COLO829 (cell line): ENCODE data around the gene ZNF782.
"Not testable (repeated sequence)": the region's sequence is repeated elsewhere in the genome, so short reads cannot be mapped to it uniquely, and the experiment has no call there.

ENCODE experiments used
- DNase-seq: peaks from one replicate; pipeline ENCODE4 v3.0.0; 2012; ENCODE audit warnings: low spot score

The ZNF782 gene

DNA sequence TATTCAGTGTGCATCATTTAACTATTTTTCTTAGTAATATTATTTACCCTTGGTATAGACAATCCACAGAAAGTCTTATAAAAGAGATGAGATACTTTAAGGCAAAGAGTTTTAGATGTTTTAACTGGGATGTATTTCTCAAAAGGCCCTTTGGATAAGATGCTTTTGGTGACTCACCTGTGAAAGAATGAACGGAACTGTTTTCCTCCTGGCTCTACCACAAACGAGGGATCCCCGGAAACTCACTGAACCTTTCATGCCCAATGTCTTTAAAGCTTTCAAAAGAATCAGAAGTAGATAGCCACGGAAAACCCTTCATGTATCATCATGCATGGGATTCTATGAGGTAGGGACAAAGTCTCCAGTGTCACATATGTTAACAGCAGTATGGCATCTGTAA is 1.6 kb downstream of the ZNF782 start:
- no peak for DNase-seq

DNA sequence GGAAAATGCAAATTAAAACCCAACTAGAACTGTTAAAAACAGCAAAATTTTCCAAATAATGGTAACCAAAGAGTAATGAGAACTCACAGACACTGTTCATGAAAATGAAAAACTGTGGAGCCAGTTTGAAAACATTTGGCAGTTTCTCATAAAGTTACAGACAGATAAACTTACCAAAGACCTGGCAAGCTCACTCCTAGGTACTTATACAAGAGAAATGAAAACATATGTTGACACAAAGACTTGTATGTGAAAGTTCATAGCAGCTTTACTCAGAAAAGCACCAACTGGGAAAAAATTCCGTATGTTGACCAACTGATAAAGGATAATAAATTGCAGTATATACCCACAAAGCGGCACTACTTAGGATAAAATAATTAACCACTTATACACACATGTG is 10.3 kb downstream of the ZNF782 start:
- DNase-seq: no peak

DNA sequence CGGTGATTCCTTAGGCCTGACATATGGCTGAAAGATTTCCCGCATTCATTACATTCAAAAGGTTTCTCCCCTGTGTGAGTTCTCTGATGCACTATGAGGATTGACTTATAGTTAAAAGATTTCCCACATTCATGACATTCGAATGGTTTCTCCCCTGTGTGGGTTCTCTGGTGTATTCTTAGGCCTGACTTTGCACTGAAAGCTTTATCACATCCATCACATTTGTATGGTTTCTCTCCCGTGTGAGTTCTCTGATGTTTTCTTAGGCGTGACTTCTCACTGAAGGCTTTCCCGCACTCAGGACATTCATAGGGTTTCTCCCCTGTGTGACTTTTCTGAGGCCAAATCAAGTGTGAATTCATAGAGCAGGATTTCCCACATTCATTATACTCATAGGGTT is 35.8 kb downstream of the ZNF782 start:
- no peak for DNase-seq

DNA sequence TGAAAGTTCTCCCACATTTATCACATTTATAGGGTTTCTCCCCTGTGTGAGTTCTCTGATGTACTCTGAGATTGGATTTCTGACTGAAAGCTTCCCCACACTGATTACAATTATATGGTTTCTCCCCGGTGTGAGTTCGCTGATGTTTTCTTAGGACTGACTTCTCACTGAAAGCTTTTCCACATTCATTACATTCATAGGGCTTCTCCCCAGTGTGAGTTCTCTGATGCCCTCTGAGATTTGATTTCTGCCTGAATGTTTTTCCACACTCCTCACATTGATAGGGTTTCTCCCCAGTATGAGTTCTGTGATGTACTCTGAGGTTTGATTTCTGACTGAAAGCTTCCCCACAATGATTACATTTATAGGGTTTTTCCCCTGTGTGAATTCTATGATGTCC is 36.3 kb downstream of the ZNF782 start:
- DNase-seq: no peak

DNA sequence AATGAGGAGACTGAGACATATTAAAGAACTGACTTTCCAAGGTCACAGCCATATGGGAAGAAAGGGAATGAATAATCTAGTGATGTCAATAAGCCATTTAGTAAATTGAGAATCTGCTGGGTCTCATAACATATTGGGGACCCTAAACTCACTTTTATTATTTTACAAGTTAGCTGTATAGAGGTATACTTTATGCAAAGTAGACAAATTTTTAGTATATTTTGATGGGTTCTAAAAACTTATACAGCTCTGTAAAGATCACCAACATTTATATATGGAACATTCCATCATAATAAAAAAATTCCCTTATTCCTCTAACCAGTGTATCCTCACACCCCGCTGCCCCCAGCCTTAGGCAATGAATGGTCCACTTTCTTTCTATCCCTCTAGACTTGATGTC is 40.7 kb downstream of the ZNF782 start:
- no peak for DNase-seq

DNA sequence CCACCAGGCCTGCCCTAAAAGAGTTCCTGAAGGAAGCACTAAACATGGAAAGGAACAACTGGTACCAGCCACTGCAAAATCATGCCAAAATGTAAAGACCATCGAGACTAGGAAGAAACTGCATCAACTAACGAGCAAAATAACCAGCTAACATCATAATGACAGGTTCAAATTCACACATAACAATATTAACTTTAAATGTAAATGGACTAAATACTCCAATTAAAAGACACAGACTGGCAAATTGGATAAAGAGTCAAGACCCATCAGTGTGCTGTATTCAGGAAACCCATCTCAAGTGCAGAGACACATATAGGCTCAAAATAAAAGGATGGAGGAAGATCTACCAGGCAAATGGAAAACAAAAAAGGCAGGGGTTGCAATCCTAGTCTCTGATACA is 55.4 kb downstream of the ZNF782 start:
- not testable (repeated sequence) for DNase-seq

DNA sequence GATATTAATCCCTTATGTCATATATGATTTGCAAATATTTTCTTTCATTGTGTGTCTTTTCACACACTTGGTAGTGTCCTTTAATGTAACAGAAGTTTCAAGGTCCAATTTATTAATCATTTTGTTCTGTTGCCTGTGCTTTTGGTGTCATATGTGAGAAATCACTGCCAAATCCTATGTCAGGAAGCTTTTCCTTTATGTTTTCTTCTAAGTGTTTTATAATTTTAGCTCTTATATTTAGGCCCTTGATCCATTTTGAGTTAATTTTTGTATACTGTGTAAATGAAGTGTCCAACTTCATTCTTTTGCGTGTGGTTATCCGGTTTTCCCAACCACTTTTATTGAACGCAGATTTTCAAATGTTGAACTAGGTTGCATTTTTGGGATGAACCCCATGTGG is 70.3 kb downstream of the ZNF782 start:
- no peak for DNase-seq

DNA sequence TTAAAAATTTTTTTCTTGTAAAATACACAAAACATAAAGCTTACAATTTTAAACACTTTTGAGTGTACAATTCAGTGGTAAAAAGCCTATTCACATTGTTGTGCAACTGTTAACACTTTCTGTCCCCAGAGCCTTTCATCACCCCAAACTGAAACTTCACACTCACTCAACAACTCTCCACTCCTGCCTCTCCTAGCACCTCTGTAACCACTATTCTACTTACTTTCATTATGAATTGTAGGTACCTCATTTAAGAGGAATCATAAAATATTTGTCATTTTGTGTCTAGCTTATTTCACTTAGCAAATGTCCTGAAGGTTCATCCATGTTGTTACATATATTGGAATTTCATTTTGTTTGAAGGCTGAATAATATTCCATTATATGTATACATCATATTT is 72.1 kb downstream of the ZNF782 start:
- no peak for DNase-seq

DNA sequence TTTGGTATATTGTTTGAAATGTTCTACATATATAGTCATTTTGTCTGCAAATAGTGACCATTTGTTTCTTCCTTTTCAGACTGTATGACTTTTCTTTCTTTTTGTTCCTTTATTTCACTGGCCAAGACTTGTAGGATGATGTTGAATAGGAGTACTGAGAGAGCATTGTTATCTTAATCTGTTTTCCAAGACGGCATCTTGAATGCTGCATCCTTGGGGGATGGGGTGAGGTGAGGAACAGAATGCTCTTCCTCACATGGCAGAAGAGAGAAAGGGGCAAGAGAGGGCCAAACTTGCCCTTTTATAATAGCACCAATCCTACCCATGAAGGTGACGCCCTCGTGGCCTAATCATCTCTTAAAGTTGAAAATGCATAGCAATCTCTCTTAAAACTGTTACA is 72.8 kb downstream of the ZNF782 start:
- no peak for DNase-seq

DNA sequence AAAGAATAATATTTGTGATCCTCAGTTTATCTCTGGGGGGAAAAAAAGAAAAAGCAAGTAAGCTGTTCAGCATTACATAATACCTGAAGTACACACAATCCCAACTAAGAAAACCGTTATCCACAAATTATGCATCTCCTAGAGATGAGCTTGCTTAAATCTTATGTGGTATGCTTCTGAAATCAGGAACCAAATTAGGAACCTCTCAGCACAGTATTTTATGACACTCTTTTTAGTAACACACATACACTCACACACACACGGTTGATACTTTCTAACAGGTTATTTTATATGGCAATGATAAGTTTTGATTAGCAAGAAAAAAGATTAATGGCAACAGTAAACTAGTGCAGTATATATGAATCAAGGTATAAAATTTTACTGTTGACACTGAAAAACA is 75.2 kb downstream of the ZNF782 start:
- DNase-seq: no peak

DNA sequence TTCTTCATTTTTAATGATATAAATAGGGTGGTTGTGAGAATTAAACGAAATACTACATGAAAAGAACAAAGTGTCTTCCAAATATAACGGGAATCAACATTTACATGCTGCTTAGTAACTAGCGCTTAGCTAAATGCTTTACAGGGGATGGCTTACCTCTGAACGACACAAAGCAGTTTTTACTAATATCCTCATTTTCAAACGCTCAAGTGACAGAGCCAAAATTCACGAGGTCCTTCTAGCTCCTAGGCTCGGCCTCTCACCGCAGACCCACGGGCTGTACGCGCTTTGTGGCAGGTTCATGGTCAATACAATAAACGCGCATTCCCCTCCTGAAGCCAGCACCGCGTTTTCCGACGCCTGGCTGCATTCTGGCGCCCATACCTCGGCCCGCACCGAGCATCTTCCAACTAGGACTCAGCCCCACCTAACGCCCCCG is 76.9 kb downstream of the ZNF782 start:
- DNase-seq: no peak

DNA sequence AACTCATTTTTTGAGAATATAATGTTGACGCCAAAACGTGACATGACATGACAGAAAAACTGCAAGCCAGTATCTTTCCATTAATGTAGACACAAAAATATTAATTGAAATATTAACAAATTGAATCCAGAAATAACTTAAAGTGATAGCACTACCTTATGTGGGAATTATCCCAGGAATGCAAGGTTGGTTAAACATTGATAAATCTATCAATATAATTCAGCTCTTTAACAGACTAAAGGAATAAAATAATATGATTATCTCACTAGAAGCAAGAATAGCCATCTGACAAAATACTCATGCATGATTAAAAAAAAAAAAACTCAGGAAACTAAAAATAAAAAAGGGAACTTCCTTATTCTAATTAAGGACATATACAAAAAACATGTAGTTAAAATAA is 83.2 kb downstream of the ZNF782 start:
- no peak for DNase-seq

DNA sequence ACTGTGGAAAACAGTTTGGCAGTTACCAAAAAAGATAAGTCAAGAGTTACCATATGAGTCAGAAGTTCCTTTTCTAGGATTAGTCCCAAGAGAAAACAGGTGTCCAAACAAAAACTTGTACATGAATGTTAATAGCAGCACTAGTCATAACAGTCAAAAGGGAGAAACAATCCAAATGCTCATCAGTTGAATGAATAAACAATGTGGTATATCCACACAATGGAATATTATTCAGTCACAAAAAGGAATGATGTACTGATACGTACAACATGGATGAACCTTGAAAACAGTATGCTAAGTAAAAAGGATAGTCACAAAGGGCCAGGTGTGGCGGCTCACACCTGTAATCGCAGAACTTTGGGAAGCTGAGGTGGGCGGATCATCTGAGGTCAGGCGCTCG is 84.3 kb downstream of the ZNF782 start:
- DNase-seq: no peak
